Nephron progenitor cell (in vitro differentiated cells): ENCODE measurements around the gene HOXC10.

Experiments
- DNase-seq: peaks from one replicate; pipeline ENCODE4 v3.0.0; 2021
- H3K27ac Mint-ChIP-seq: 2 replicates; pipeline ENCODE4 v1.8.0; 2021; ENCODE audit warnings: mild to moderate bottlenecking, moderate library complexity, mixed read lengths
- H3K27me3 Mint-ChIP-seq: 2 replicates; pipeline ENCODE4 v1.8.0; 2021; ENCODE audit warnings: mild to moderate bottlenecking, low read depth, mixed read lengths; ENCODE audit not compliant: poor library complexity
- H3K36me3 Mint-ChIP-seq: 2 replicates; pipeline ENCODE4 v1.8.0; 2021; ENCODE audit warnings: low read depth, mixed read lengths
- H3K4me1 Mint-ChIP-seq: 2 replicates; pipeline ENCODE4 v1.8.0; 2021; ENCODE audit warnings: mixed read lengths
- H3K4me3 Mint-ChIP-seq: 2 replicates; pipeline ENCODE4 v1.8.0; 2021; ENCODE audit warnings: mild to moderate bottlenecking, moderate library complexity, mixed read lengths
- H3K9me3 Mint-ChIP-seq: 2 replicates; pipeline ENCODE4 v1.8.0; 2021; ENCODE audit warnings: mild to moderate bottlenecking, moderate library complexity, mixed read lengths
- TF ChIP-seq, protein P1 (sequence below): fragments of 200-600 bp; sonication (generic); IDR thresholded peaks from 2 replicates; pipeline ENCODE4 v1.5.0; 2021; ENCODE audit warnings: antibody characterized with exemption

HOXC10 gene

GRCh38 chr12:53984901-53985691, at the start of gene HOXC10:
TSS of gene HOXC10 (plus strand) at chr12:53985146. CDS start at chr12:53985260, 114 bp downstream.
- H3K27me3 Mint-ChIP-seq: peaks cover 49% of the 10 kb centered on the region
- peak within 1 kb of the TSS; percentile 96 for H3K27ac Mint-ChIP-seq
- peak within 1 kb of the TSS; percentile 98 for H3K4me3 Mint-ChIP-seq
- peak; percentile 98 for DNase-seq
- H3K4me1 Mint-ChIP-seq: peaks cover 78% of the 10 kb centered on the region
- H3K9me3 Mint-ChIP-seq: no peaks in the 10 kb centered on the region
- TF ChIP-seq, protein P1, sequence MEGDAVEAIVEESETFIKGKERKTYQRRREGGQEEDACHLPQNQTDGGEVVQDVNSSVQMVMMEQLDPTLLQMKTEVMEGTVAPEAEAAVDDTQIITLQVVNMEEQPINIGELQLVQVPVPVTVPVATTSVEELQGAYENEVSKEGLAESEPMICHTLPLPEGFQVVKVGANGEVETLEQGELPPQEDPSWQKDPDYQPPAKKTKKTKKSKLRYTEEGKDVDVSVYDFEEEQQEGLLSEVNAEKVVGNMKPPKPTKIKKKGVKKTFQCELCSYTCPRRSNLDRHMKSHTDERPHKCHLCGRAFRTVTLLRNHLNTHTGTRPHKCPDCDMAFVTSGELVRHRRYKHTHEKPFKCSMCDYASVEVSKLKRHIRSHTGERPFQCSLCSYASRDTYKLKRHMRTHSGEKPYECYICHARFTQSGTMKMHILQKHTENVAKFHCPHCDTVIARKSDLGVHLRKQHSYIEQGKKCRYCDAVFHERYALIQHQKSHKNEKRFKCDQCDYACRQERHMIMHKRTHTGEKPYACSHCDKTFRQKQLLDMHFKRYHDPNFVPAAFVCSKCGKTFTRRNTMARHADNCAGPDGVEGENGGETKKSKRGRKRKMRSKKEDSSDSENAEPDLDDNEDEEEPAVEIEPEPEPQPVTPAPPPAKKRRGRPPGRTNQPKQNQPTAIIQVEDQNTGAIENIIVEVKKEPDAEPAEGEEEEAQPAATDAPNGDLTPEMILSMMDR: peak; percentile 60
- peaks cover 38% of the 10 kb centered on the region for H3K36me3 Mint-ChIP-seq

- Mint-ChIP-seq H3K27me3 (peaks cover 100% of the 10 kb centered on the region), H3K4me3 (peak overlapping the region; percentile 64), H3K27ac (no peak overlapping the region), H3K36me3 (no peaks in the 10 kb centered on the region), H3K4me1 (peaks cover 6% of the 10 kb centered on the region), H3K9me3 (peaks cover 9% of the 10 kb centered on the region)
- TF ChIP-seq, protein P1: no peak
- DNase-seq: peak; percentile 37
Measured at GRCh38 chr12:53935383-53936341, 49.3 kb upstream of the HOXC10 start.

GRCh38 chr12:53937099-53937498, 47.8 kb upstream of the HOXC10 start:
- Mint-ChIP-seq H3K36me3 (no peaks in the 10 kb centered on the region), H3K27ac (no peak overlapping the region), H3K27me3 (peaks cover 100% of the 10 kb centered on the region), H3K9me3 (peaks cover 9% of the 10 kb centered on the region), H3K4me3 (no peak overlapping the region), H3K4me1 (peaks cover 6% of the 10 kb centered on the region)
- TF ChIP-seq, protein P1: no peak
- DNase-seq: no peak

GRCh38 chr12:53937596-53938325, 47.2 kb upstream of the HOXC10 start:
- H3K27ac Mint-ChIP-seq: no peak overlapping the region
- peaks cover 6% of the 10 kb centered on the region for H3K4me1 Mint-ChIP-seq
- no peak overlapping the region for H3K4me3 Mint-ChIP-seq
- no peaks in the 10 kb centered on the region for H3K36me3 Mint-ChIP-seq
- H3K27me3 Mint-ChIP-seq: peaks cover 100% of the 10 kb centered on the region
- peaks cover 12% of the 10 kb centered on the region for H3K9me3 Mint-ChIP-seq
- TF ChIP-seq, protein P1: no peak
- no peak for DNase-seq

GRCh38 chr12:53938326-53939140, 46.4 kb upstream of the HOXC10 start, which contains the start of gene HOXC13:
TSS of gene HOXC13 (plus strand) at chr12:53938831. CDS start at chr12:53938907, 76 bp downstream.
- no peak within 1 kb of the TSS for H3K4me3 Mint-ChIP-seq
- peaks cover 12% of the 10 kb centered on the region for H3K9me3 Mint-ChIP-seq
- peaks cover 6% of the 10 kb centered on the region for H3K4me1 Mint-ChIP-seq
- peak; percentile 90 for DNase-seq
- TF ChIP-seq, protein P1: no peak
- H3K36me3 Mint-ChIP-seq: no peaks in the 10 kb centered on the region
- peaks cover 100% of the 10 kb centered on the region for H3K27me3 Mint-ChIP-seq
- H3K27ac Mint-ChIP-seq: no peak within 1 kb of the TSS
